ENCODE data around the gene PACSIN2. TPM values are rescaled to one million over a fixed set of nuclear protein-coding genes. Genes with fewer than 3 reads are reported as not detected.

Gene PACSIN2
- total RNA-seq, 3 donors from 2014 or later (not counting 1 experiment from before 2014, with no cell fraction given) = 37.1 to 48.5 (median 47.6) TPM

- no peak overlapping the region for H3K27ac ChIP-seq (ENCODE audit: low read length)
- TF ChIP-seq CTCF (IDR thresholded peaks at IDR 0.05) = no peak
- no peak for ATAC-seq
- no peak for DNase-seq
- no peaks in the 10 kb centered on the region for H3K27me3 Mint-ChIP-seq (ENCODE audit: low read depth in 2 of 2)
- peak overlapping the region; percentile 29 to 68 for H3K27ac Mint-ChIP-seq
- intact Hi-C loops (cut with micrococcal nuclease) = loop anchor here (5.0 kb wide), 1 partner anchor 33 kb away; no protein-coding TSS in a partner anchor
- no peak overlapping the region for H3K4me3 ChIP-seq (ENCODE audit: low read length)
- 79% methylated on average over 7 of the region's 10 CpGs for WGBS (ENCODE audit: insufficient coverage)
- H3K27me3 ChIP-seq (ENCODE audit: control insufficient read depth, insufficient read depth, low read length) = no peaks in the 10 kb centered on the region
- H3K4me1 ChIP-seq (ENCODE audit: control insufficient read depth, insufficient read depth, low read length) = peaks cover 28% of the 10 kb centered on the region
- H3K36me3 Mint-ChIP-seq = no peaks in the 10 kb centered on the region
- H3K9me3 ChIP-seq (ENCODE audit: control insufficient read depth, insufficient read depth, low read length) = no peaks in the 10 kb centered on the region
- H3K9me3 Mint-ChIP-seq = no peaks in the 10 kb centered on the region
- H3K4me1 Mint-ChIP-seq = peaks cover 57 to 59% of the 10 kb centered on the region in 2 donors
- H3K36me3 ChIP-seq (ENCODE audit: control insufficient read depth, insufficient read depth, low read length) = no peaks in the 10 kb centered on the region
- H3K4me3 Mint-ChIP-seq = no peak overlapping the region
These were observed 54.2 kb downstream of the PACSIN2 start for GRCh38 chr22:42960531-42961399.

DNA sequence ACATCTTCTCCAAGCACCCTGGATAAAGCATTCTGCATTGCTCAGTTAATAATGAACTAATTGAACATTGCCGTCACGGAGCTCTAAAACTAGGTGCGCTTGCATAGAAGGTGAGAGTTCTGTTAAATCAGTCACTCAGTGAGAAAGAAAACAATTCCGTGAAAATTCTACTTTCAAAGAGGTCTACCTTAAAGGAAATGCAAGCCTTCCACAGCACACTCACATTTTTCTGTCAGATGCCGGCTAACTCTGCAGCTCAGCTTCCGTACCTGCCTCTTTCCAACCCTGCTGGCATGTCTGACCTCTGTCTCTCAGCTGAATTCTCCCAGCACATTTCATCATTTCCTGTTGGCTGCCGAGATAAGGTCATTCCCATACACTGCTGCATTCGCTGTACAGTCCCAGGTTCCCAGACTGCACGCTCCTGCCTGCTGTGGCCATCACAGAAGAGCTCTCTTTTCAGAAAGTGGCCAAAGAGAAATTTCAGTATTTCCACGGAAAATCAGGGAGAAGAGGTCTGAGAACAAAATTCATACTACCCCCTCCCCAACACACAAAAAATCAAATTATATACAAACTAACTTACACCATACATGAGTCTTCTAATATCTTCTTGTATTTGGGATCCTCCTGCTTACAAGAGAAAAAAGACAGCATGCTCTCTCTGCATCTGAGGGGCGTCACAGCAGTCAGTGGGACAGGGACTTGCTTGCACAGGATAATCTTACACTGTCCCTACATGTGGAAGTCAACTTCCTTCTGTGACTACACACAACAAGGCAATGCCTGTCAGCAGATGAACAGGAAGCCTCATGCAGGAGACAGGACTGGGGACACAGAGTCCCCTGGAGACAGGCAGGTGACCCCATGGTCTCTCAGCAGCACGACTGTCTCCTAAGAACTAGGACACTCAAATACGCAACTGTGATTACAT lies 55.1 kb downstream of the PACSIN2 start:
- peaks cover 59 to 62% of the 10 kb centered on the region in 2 donors for H3K4me1 Mint-ChIP-seq
- Histone ChIP-seq H3K9me3 (ENCODE audit: control insufficient read depth, insufficient read depth, low read length) (no peaks in the 10 kb centered on the region), H3K27ac (ENCODE audit: low read length) (no peak overlapping the region), H3K27me3 (ENCODE audit: control insufficient read depth, insufficient read depth, low read length) (no peaks in the 10 kb centered on the region), H3K36me3 (ENCODE audit: control insufficient read depth, insufficient read depth, low read length) (no peaks in the 10 kb centered on the region), H3K4me1 (ENCODE audit: control insufficient read depth, insufficient read depth, low read length) (peaks cover 25% of the 10 kb centered on the region), H3K4me3 (ENCODE audit: low read length) (no peak overlapping the region)
- H3K36me3 Mint-ChIP-seq = no peaks in the 10 kb centered on the region
- intact Hi-C loops (cut with micrococcal nuclease) = loop anchor here (5.0 kb wide), 1 partner anchor 33 kb away; no protein-coding TSS in a partner anchor
- H3K4me3 Mint-ChIP-seq = peak overlapping the region; percentile 10
- no peaks in the 10 kb centered on the region for H3K9me3 Mint-ChIP-seq
- H3K27ac Mint-ChIP-seq = peak overlapping the region; percentile 29 to 68
- H3K27me3 Mint-ChIP-seq (ENCODE audit: low read depth in 2 of 2) = no peaks in the 10 kb centered on the region
- WGBS (ENCODE audit: insufficient coverage) = 49% methylated on average over 13 of the region's 13 CpGs
- ATAC-seq (peak in 1 of 3 donors; percentile 45), DNase-seq (no peak)
- no peak for TF ChIP-seq CTCF (IDR thresholded peaks at IDR 0.05)

- Histone ChIP-seq H3K36me3 (ENCODE audit: control insufficient read depth, insufficient read depth, low read length) (no peaks in the 10 kb centered on the region), H3K27me3 (ENCODE audit: control insufficient read depth, insufficient read depth, low read length) (no peaks in the 10 kb centered on the region), H3K9me3 (ENCODE audit: control insufficient read depth, insufficient read depth, low read length) (no peaks in the 10 kb centered on the region), H3K4me1 (ENCODE audit: control insufficient read depth, insufficient read depth, low read length) (peaks cover 25% of the 10 kb centered on the region), H3K27ac (ENCODE audit: low read length) (no peak overlapping the region), H3K4me3 (ENCODE audit: low read length) (no peak overlapping the region)
- Mint-ChIP-seq H3K9me3 (no peaks in the 10 kb centered on the region), H3K27me3 (ENCODE audit: low read depth in 2 of 2) (no peaks in the 10 kb centered on the region), H3K27ac (no peak overlapping the region), H3K4me1 (peaks cover 58 to 61% of the 10 kb centered on the region in 2 donors), H3K4me3 (no peak overlapping the region), H3K36me3 (no peaks in the 10 kb centered on the region)
- no peak for TF ChIP-seq CTCF (IDR thresholded peaks at IDR 0.05)
- WGBS (ENCODE audit: insufficient coverage) = 92% methylated on average over 5 of the region's 6 CpGs
- DNase-seq = no peak
- no peak for ATAC-seq
- intact Hi-C loops (cut with micrococcal nuclease) = no loop called here
These were observed 56.0 kb downstream of the PACSIN2 start for GRCh38 chr22:42958937-42959336.

All from natural killer cell (primary cell).